SK-N-MC (cell line): ENCODE data around the gene FLT3LG.

Experiments
- EZH2 ChIP-seq: fragments of 200-600 bp; sonication (generic); IDR thresholded peaks from one replicate; pipeline ENCODE4 v1.6.1; 2017; ENCODE audit warnings: antibody characterized with exemption
- FOXP2 ChIP-seq: optimal IDR thresholded peaks from 2 replicates; pipeline ENCODE3; 2011; ENCODE audit warnings: mild to moderate bottlenecking, moderate library complexity; ENCODE audit not compliant: insufficient read depth; ENCODE audit errors: extremely low read length, control extremely low read depth
- POLR2AphosphoS5 ChIP-seq: IDR thresholded peaks from 2 replicates; pipeline ENCODE4 v1.6.1; 2012; ENCODE audit warnings: mild to moderate bottlenecking, low read depth, low read length, borderline replicate concordance

DNA sequence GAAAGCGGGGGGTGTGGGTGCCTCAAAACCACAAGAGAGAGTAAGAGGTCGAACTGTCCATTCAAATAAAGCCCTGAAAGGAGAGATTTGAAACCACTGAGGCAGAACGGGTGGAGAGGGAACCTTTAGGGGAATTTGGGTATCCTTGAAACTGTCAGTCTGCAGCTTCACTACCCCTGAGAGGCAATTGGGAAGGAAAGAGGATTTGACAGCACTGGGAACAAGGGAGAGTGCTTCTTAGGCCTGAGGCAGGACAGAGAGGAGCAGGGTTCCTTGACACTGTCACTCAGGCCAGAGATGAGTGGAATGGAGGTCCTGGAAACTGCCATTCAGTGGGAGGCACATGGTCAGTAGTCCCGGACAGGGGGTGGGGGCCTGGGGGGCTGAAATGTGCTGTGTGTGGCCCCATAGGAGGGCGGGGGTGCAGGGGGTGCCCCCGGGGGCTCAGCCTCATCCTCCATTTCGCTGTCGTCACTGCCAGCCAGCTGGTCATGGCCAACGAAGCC lies 43.8 kb upstream of the FLT3LG start:
- no peak for TF ChIP-seq EZH2
- no peak for TF ChIP-seq POLR2AphosphoS5
- TF ChIP-seq FOXP2, result no peak
